Esophagus squamous epithelium (tissue), 4 donors: ENCODE results near the gene PRSS2.

Source experiments
- CTCF ChIP-seq, 6 experiments: fragments of 450-650 bp in 4 of 6; fragments of 200-600 bp in 2 of 6; sonication (generic) in 2 of 6; IDR thresholded peaks; one replicate each; pipeline ENCODE4 v1.5.1; 2016 to 2019; ENCODE audit warnings: antibody characterized with exemption in 6 of 6, mild to moderate bottlenecking in 4 of 6, moderate library complexity in 4 of 6
- POLR2A ChIP-seq, 4 donors: fragments of 450-650 bp; IDR thresholded peaks; one replicate each; pipeline ENCODE4 v1.6.1; 2017; ENCODE audit warnings: antibody characterized with exemption in 4 of 4, mild to moderate bottlenecking in 4 of 4, moderate library complexity in 3 of 4

- TF ChIP-seq CTCF (IDR thresholded peaks at IDR 0.05) (peak in 1 of 6 experiments; percentile 5), POLR2A (IDR thresholded peaks at IDR 0.05) (no peak)
Measured at GRCh38 chr7:142739923-142740492, 30.8 kb upstream of the PRSS2 start.
